PFSK-1 (cell line): Measurements from ENCODE around the gene DLGAP5.

Experiments used
- POLR2AphosphoS5 ChIP-seq: IDR thresholded peaks from 2 replicates; pipeline ENCODE4 v1.6.1; 2012; ENCODE audit warnings: low read depth, mild to moderate bottlenecking, control low read depth, low read length, moderate library complexity
- SIN3A ChIP-seq: IDR thresholded peaks from 2 replicates; pipeline ENCODE4 v1.6.1; 2012; ENCODE audit warnings: mild to moderate bottlenecking, low read length, moderate library complexity, borderline replicate concordance; ENCODE audit not compliant: insufficient read depth
- TAF1 ChIP-seq: IDR thresholded peaks from 2 replicates; pipeline ENCODE4 v1.6.1; 2012; ENCODE audit warnings: low read length, control low read depth, borderline replicate concordance; ENCODE audit not compliant: insufficient read depth
- TF ChIP-seq, protein P1 (sequence below), 2 experiments: IDR thresholded peaks; 2 replicates each; pipeline versions ENCODE4 v1.6.1 to v1.8.0; 2011 to 2012; ENCODE audit warnings: low read depth in 2 of 2, low read length in 2 of 2, control low read depth in 1 of 2, inconsistent platforms in 1 of 2, mild to moderate bottlenecking in 1 of 2, moderate library complexity in 1 of 2; ENCODE audit not compliant: insufficient read depth in 1 of 2

DNA sequence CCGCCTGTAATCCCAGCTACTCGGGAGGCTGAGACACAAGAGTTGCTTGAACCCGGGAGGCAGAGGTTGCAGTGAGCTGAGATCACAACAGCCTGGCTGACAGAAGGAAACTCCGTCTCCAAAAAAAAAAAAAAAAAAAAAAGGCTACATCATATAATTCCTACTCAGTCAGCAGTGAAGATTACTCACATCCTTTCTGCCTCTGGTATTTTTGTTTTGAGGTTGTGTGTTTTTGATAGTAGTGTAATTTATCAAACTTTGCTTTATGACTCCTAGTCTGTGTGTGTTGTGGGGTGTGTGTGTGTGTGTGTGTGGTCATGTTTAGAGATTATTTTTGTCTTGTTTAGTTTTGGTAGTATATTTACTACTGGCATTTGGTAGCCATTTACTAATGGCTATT lies 29.8 kb upstream of the DLGAP5 start:
- TF ChIP-seq TAF1 (no peak), POLR2AphosphoS5 (no peak), SIN3A (no peak)
- TF ChIP-seq, protein P1, sequence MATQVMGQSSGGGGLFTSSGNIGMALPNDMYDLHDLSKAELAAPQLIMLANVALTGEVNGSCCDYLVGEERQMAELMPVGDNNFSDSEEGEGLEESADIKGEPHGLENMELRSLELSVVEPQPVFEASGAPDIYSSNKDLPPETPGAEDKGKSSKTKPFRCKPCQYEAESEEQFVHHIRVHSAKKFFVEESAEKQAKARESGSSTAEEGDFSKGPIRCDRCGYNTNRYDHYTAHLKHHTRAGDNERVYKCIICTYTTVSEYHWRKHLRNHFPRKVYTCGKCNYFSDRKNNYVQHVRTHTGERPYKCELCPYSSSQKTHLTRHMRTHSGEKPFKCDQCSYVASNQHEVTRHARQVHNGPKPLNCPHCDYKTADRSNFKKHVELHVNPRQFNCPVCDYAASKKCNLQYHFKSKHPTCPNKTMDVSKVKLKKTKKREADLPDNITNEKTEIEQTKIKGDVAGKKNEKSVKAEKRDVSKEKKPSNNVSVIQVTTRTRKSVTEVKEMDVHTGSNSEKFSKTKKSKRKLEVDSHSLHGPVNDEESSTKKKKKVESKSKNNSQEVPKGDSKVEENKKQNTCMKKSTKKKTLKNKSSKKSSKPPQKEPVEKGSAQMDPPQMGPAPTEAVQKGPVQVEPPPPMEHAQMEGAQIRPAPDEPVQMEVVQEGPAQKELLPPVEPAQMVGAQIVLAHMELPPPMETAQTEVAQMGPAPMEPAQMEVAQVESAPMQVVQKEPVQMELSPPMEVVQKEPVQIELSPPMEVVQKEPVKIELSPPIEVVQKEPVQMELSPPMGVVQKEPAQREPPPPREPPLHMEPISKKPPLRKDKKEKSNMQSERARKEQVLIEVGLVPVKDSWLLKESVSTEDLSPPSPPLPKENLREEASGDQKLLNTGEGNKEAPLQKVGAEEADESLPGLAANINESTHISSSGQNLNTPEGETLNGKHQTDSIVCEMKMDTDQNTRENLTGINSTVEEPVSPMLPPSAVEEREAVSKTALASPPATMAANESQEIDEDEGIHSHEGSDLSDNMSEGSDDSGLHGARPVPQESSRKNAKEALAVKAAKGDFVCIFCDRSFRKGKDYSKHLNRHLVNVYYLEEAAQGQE (IDR thresholded peaks at IDR 0.05; ENCODE audit: insufficient read depth in 1 of 2, low read depth in 2 of 2, low read length in 2 of 2), result no peak
